ENCODE data around the gene TMEM184B. TPM values are rescaled to one million over a fixed set of nuclear protein-coding genes. Genes with fewer than 3 reads are reported as not detected.
A peak's percentile ranks its signal among the peaks of the same experiment; 100 is the strongest.

The TMEM184B gene
- total RNA-seq, 1 experiment from 2014 or later = 54.2 TPM

- CTCF ChIA-PET = no interaction called here
- ATAC-seq = no peak
- POLR2A ChIA-PET = no interaction called here
- Histone ChIP-seq H3K4me1 (ENCODE audit: control insufficient read depth, insufficient read depth, low read length) (no peaks in the 10 kb centered on the region), H3K27ac (ENCODE audit: low read length) (no peak overlapping the region), H3K36me3 (ENCODE audit: control insufficient read depth, insufficient read depth, low read length) (no peaks in the 10 kb centered on the region), H3K4me3 (ENCODE audit: low read depth in 2 of 2, low read length in 2 of 2) (no peak overlapping the region), H3K27me3 (ENCODE audit: control insufficient read depth, insufficient read depth, low read length) (no peaks in the 10 kb centered on the region), H3K9me3 (ENCODE audit: control insufficient read depth, insufficient read depth, low read depth, low read length) (no peaks in the 10 kb centered on the region)
- no TSS peak for BruUV-seq (replicated peaks)
- in situ Hi-C loops (cut with HindIII; ENCODE audit: low pct_unique_long_range_greater_than_20kb, low sequenced_read_pairs) (no loop called here), intact Hi-C loops (cut with micrococcal nuclease; ENCODE audit: unreplicated experiment) (no loop called here)
- no peak for TF ChIP-seq TCF7L2 (IDR thresholded peaks at IDR 0.05; ENCODE audit: low read depth, low read length)
- no peak for TF ChIP-seq CTCF (IDR thresholded peaks at IDR 0.05)
- TF ChIP-seq SIN3A (IDR thresholded peaks at IDR 0.05; ENCODE audit: borderline replicate concordance, insufficient read depth, low read depth, low read length) = no peak
- TF ChIP-seq, protein P1, sequence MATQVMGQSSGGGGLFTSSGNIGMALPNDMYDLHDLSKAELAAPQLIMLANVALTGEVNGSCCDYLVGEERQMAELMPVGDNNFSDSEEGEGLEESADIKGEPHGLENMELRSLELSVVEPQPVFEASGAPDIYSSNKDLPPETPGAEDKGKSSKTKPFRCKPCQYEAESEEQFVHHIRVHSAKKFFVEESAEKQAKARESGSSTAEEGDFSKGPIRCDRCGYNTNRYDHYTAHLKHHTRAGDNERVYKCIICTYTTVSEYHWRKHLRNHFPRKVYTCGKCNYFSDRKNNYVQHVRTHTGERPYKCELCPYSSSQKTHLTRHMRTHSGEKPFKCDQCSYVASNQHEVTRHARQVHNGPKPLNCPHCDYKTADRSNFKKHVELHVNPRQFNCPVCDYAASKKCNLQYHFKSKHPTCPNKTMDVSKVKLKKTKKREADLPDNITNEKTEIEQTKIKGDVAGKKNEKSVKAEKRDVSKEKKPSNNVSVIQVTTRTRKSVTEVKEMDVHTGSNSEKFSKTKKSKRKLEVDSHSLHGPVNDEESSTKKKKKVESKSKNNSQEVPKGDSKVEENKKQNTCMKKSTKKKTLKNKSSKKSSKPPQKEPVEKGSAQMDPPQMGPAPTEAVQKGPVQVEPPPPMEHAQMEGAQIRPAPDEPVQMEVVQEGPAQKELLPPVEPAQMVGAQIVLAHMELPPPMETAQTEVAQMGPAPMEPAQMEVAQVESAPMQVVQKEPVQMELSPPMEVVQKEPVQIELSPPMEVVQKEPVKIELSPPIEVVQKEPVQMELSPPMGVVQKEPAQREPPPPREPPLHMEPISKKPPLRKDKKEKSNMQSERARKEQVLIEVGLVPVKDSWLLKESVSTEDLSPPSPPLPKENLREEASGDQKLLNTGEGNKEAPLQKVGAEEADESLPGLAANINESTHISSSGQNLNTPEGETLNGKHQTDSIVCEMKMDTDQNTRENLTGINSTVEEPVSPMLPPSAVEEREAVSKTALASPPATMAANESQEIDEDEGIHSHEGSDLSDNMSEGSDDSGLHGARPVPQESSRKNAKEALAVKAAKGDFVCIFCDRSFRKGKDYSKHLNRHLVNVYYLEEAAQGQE (IDR thresholded peaks at IDR 0.05; ENCODE audit: insufficient read depth in 1 of 2, low read depth in 2 of 2, low read length in 1 of 2) = no peak
- no peak for TF ChIP-seq POLR2AphosphoS5 (IDR thresholded peaks at IDR 0.05; ENCODE audit: low read depth, low read length)
- DNase-seq (ENCODE audit: low read depth, low spot score) = no peak
These were observed 17.5 kb upstream of the TMEM184B start for GRCh38 chr22:38290347-38290746.

DNA sequence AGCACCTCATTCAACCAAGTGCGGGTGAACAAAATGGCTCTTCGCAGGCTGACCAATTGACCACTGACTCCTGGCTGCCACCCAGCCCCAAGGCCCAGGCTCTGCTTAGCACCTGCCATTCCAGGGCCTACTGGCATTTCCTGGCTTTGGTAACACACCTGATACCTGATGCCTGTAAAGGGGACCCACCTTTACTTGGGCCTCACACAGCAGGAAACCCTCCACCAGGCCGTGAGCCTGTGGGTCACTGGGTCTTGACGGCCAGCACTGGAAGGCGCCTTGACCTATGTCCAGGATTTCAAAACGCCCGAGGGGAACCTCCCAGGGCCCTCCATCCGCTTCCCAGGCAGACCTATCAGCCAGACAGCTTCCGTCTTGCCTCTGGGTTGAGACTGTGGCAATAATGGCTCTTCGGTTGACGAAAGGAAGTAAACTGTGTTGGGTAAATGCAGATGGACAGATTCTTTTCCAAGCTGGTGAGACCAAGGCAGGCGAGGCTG is 16.8 kb upstream of the TMEM184B start:
- ChIA-PET CTCF (no interaction called here), POLR2A (no interaction called here)
- Histone ChIP-seq H3K9me3 (ENCODE audit: control insufficient read depth, insufficient read depth, low read depth, low read length) (no peaks in the 10 kb centered on the region), H3K4me1 (ENCODE audit: control insufficient read depth, insufficient read depth, low read length) (no peaks in the 10 kb centered on the region), H3K27ac (ENCODE audit: low read length) (no peak overlapping the region), H3K27me3 (ENCODE audit: control insufficient read depth, insufficient read depth, low read length) (no peaks in the 10 kb centered on the region), H3K4me3 (ENCODE audit: low read depth in 2 of 2, low read length in 2 of 2) (no peak overlapping the region), H3K36me3 (ENCODE audit: control insufficient read depth, insufficient read depth, low read length) (no peaks in the 10 kb centered on the region)
- no TSS peak for BruUV-seq (replicated peaks)
- DNase-seq (ENCODE audit: low read depth, low spot score) (no peak), ATAC-seq (0 out of 2 replicates have a peak, but pooled peaks have one; percentile 20)
- in situ Hi-C loops (cut with HindIII; ENCODE audit: low pct_unique_long_range_greater_than_20kb, low sequenced_read_pairs) (no loop called here), intact Hi-C loops (cut with micrococcal nuclease; ENCODE audit: unreplicated experiment) (no loop called here)
- TF ChIP-seq POLR2AphosphoS5 (IDR thresholded peaks at IDR 0.05; ENCODE audit: low read depth, low read length) (peak; percentile 30; the same call in 1 of the 2 replicates), CTCF (IDR thresholded peaks at IDR 0.05) (no peak)

Data from Panc1 (cell line).